GM12891 (cell line): Measurements from ENCODE around the gene TMCC3.

Experiments
- POLR2A ChIP-seq: IDR thresholded peaks from 2 replicates; pipeline ENCODE4 v1.6.1; 2011; ENCODE audit warnings: low read depth, low read length, control low read depth
- POLR2AphosphoS5 ChIP-seq: IDR thresholded peaks from 2 replicates; pipeline ENCODE4 v1.6.1; 2011; ENCODE audit warnings: low read depth, low read length, control low read depth

GRCh38 chr12:94525951-94526350 is 124.4 kb downstream of the TMCC3 start:
- TF ChIP-seq POLR2A: no peak
- no peak for TF ChIP-seq POLR2AphosphoS5
